Heart left ventricle (tissue), 16 donors: ENCODE data around the gene MAGEB10. TPM values are rescaled to one million over a fixed set of nuclear protein-coding genes. Genes with fewer than 3 reads are reported as not detected.

ENCODE experiments used
- ATAC-seq, 4 donors: fragments of 200-7000 bp; cut with Tn5 transposase; one replicate each; pipeline ENCODE4 v1.9.1; 2020 to 2022; ENCODE audit warnings: moderate library complexity in 4 of 4, mild to moderate bottlenecking in 3 of 4, moderate number of reproducible peaks in 1 of 4
- DNase-seq, 5 donors: peaks; one replicate each; pipeline ENCODE4 v3.0.0-alpha.2; 2020
- H3K27ac ChIP-seq, 12 donors: fragments of 200-600 bp; sonication (generic) in 4 of 12; one replicate each; pipeline versions ENCODE4 v1.5.0 to v1.8.0; 2016 to 2022; ENCODE audit warnings: mild to moderate bottlenecking in 2 of 12
- H3K27me3 ChIP-seq, 9 donors: fragments of 200-600 bp; sonication (generic) in 2 of 9; one replicate each; pipeline versions ENCODE4 v1.5.1 to v1.8.0; 2016 to 2022; ENCODE audit warnings: mild to moderate bottlenecking in 3 of 9
- H3K36me3 ChIP-seq, 9 donors: fragments of 200-600 bp; sonication (generic) in 2 of 9; one replicate each; pipeline versions ENCODE4 v1.5.0 to v1.8.0; 2018 to 2022; ENCODE audit warnings: mild to moderate bottlenecking in 2 of 9
- H3K4me1 ChIP-seq, 12 donors: fragments of 200-600 bp; sonication (generic) in 4 of 12; one replicate each; pipeline versions ENCODE4 v1.5.0 to v1.8.0; 2016 to 2022; ENCODE audit warnings: mild to moderate bottlenecking in 3 of 12
- H3K4me3 ChIP-seq, 12 donors: fragments of 200-600 bp; sonication (generic) in 4 of 12; one replicate each; pipeline versions ENCODE4 v1.5.0 to v1.8.0; 2017 to 2022; ENCODE audit warnings: mild to moderate bottlenecking in 9 of 12, moderate library complexity in 4 of 12
- H3K9me3 ChIP-seq, 12 donors: fragments of 200-600 bp; sonication (generic) in 4 of 12; one replicate each; pipeline versions ENCODE4 v1.5.0 to v1.8.0; 2016 to 2022; ENCODE audit warnings: mild to moderate bottlenecking in 1 of 12
- POLR2A ChIP-seq, 2 donors: fragments of 450-650 bp; IDR thresholded peaks; one replicate each; pipeline ENCODE4 v1.6.1; 2017; ENCODE audit warnings: antibody characterized with exemption in 2 of 2, mild to moderate bottlenecking in 2 of 2, moderate library complexity in 2 of 2
- WGBS, 4 donors: extraction: QIAGEN DNeasy Blood & Tissue Kit in 2 of 4; methylation state at CpG; one replicate each; pipeline versions ENCODE4 v1.1.5 to v1.1.7; 2013 to 2018; 5-methylcytosine and 5-hydroxymethylcytosine counted together
- intact Hi-C, 10 donors: fragments of 100-400 bp; cut with DNase I; formaldehyde crosslinking; loops; one replicate each; pipeline versions ENCODE4 v1.11.1 to v1.14.2; 2022
- polyA plus RNA-seq, 2 donors: library from polyadenylated mRNA; stranded (reverse); fragments of 200-250 nt; gene quantifications; one replicate each; pipeline ENCODE4 v1.2.3, GENCODE V29; 2013
- total RNA-seq, 9 donors: library from RNA; depleted of rRNA in 2 of 9; stranded (reverse); fragments of >200 nt in 2 of 9; fragmentation: NEBNext Ultra II Directional in 3 of 9; extraction: Animal tissue kit (Norgen Biotek cat#: 25700) in 3 of 9; gene quantifications; one replicate each; pipeline versions ENCODE4 v1.1.0 to v1.2.4, GENCODE V29; 2016 to 2023
- TF ChIP-seq, protein P1 (sequence below), 12 donors: fragments of 200-600 bp; sonication (generic) in 4 of 12; IDR thresholded peaks; one replicate each; pipeline versions ENCODE4 v1.5.0 to v1.8.0; 2018 to 2022; ENCODE audit warnings: antibody characterized with exemption in 12 of 12, mild to moderate bottlenecking in 5 of 12
- donor health status: ischemic (EF 13 %, LVEDD 7.1; RV severe dilation, severe dysfunction).
- donor health status: healthy with polysubstance abuse.
- donor health status: DM: no; HTN: yes; CAD: no.
- donor health status: DM: no; HTN: no; CAD: no.
- donor health status: ischemic (EF 25% LVEDD 6.9; RV normal size, moderate dysfunction).
- donor health status: ischemic (EF 25% LVEDD 5.7; RV mildly dilated, moderate dysfunction).
- donor health status: healthy.
- donor health status: DM: yes; HTN: yes; CAD: no.
- donor health status: ischemic (EF 35%, LVEDD 5.7; RV mildly dilated, moderate dysfunction).
- donor health status: nonischemic (EF 11% LVEDD 7.7; RV severe dilation, severe dysfunction).
- donor health status: DM: yes; HTN: yes; CAD: no.
- donor health status: PGD.
- donor health status: ischemic (EF 29% LVEDD 5.4; RV normal size, mild dysfunction).
- donor health status: nonischemic (EF 23%, LVEDD 6.1; RV moderate dilation, normal function).

Gene MAGEB10
- total and polyA plus RNA-seq, 11 donors = not detected

DNA sequence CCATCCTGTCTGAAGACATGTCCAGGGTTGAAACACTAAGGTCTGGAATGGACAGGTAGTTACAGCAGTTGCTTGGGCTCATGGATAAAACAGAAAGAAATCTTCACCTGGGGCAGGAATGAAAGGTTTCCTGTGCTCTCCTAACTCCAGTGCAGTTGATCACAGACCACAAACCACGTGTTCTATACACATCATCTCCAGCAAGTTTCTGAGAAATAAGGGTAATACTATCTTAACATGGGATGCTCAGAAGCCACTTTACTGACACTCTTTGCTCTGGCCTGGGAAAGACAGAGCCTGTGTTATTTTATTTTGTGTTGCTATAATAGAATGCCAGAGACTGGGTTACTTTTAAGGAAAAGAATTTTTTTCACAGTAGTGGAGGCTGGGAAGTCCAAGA, 16.0 kb downstream of the MAGEB10 start:
- Histone ChIP-seq H3K4me3 (no peak overlapping the region), H3K9me3 (no peaks in the 10 kb centered on the region), H3K27ac (no peak overlapping the region), H3K36me3 (no peaks in the 10 kb centered on the region), H3K27me3 (no peaks in the 10 kb centered on the region), H3K4me1 (no peaks in the 10 kb centered on the region)
- TF ChIP-seq, protein P1, sequence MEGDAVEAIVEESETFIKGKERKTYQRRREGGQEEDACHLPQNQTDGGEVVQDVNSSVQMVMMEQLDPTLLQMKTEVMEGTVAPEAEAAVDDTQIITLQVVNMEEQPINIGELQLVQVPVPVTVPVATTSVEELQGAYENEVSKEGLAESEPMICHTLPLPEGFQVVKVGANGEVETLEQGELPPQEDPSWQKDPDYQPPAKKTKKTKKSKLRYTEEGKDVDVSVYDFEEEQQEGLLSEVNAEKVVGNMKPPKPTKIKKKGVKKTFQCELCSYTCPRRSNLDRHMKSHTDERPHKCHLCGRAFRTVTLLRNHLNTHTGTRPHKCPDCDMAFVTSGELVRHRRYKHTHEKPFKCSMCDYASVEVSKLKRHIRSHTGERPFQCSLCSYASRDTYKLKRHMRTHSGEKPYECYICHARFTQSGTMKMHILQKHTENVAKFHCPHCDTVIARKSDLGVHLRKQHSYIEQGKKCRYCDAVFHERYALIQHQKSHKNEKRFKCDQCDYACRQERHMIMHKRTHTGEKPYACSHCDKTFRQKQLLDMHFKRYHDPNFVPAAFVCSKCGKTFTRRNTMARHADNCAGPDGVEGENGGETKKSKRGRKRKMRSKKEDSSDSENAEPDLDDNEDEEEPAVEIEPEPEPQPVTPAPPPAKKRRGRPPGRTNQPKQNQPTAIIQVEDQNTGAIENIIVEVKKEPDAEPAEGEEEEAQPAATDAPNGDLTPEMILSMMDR (IDR thresholded peaks at IDR 0.05) = no peak
- no peak for TF ChIP-seq POLR2A (IDR thresholded peaks at IDR 0.05)
- ATAC-seq (no peak), DNase-seq (no peak)
- intact Hi-C loops = no loop called here
- 38 to 71% (median 54%) methylated on average over 1 of the region's 1 CpG for WGBS, 4 donors

DNA sequence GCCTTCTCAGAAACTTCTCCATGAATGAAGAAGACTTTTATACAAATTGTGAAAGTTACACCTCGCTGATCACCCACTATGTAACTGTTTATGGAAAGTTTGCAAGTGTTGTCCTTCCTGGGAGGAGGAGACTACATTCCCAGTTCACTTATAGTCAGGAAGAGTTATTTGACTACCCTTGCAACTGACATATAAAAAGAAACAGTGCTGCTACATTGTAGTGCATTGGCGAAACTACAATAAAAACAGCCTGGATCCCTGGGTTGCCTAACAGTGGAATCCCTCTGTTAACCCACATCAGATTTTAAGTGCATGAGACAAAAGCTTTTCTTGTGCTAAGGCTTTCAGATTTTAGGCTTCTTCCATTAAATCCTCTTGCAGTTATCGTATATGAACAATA, 30.4 kb downstream of the MAGEB10 start:
- Histone ChIP-seq H3K27me3 (no peaks in the 10 kb centered on the region), H3K4me3 (no peak overlapping the region), H3K4me1 (no peaks in the 10 kb centered on the region), H3K27ac (no peak overlapping the region), H3K9me3 (no peaks in the 10 kb centered on the region), H3K36me3 (no peaks in the 10 kb centered on the region)
- ATAC-seq = no peak
- 66 to 80% (median 76%) methylated on average over 3 of the region's 3 CpGs for WGBS, 4 donors
- no peak for DNase-seq
- no peak for TF ChIP-seq POLR2A (IDR thresholded peaks at IDR 0.05)
- TF ChIP-seq, protein P1 (IDR thresholded peaks at IDR 0.05) = no peak
- intact Hi-C loops = no loop called here

DNA sequence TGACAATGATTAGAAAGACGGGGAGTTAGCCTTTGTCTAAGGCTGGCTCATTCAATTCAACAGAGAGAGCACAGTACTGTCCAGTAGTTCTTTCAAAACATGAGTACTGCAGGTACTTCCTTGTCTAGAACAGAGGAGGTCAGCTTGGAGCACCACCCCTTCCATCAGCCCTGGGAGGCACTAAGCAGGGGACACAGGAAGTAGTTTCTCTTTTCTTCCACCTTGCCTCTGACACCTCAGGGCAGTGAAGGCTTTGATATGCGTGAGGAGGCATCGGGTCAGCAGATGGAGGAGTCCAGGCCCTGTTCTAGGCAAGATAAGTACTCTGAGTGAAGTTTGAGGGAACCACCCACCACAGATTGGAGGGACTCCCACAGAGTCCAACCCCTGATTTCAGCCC, 33.1 kb downstream of the MAGEB10 start:
- Histone ChIP-seq H3K4me1 (no peaks in the 10 kb centered on the region), H3K27ac (no peak overlapping the region), H3K4me3 (no peak overlapping the region), H3K36me3 (no peaks in the 10 kb centered on the region), H3K27me3 (no peaks in the 10 kb centered on the region), H3K9me3 (no peaks in the 10 kb centered on the region)
- DNase-seq (no peak), ATAC-seq (no peak)
- 59 to 70% (median 63%) methylated on average over 3 of the region's 3 CpGs for WGBS, 4 donors
- TF ChIP-seq, protein P1 (IDR thresholded peaks at IDR 0.05) = no peak
- no peak for TF ChIP-seq POLR2A (IDR thresholded peaks at IDR 0.05)
- intact Hi-C loops = no loop called here

DNA sequence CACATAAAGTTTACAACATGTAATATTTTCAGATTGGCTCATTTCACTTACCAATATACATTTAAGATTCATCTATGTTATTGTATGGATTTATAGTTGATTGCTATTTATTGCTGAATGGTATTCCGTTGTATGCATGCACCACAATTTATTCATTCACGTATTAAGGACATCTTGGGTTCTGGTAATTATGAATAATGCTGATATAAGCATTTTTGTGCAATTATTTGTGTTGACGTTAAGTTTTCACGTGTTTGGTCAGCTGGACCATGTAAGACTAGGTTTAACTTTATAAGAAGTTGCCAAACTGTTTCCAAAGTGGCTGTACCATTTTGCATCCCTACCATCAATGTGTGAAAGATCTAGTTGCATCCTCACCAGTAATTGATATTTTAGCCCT, 35.1 kb downstream of the MAGEB10 start:
- 51 to 81% (median 69%) methylated on average over 4 of the region's 4 CpGs for WGBS, 4 donors
- TF ChIP-seq, protein P1 (IDR thresholded peaks at IDR 0.05) = no peak
- TF ChIP-seq POLR2A (IDR thresholded peaks at IDR 0.05) = no peak
- no peaks in the 10 kb centered on the region for H3K36me3 ChIP-seq
- ATAC-seq (no peak), DNase-seq (no peak)
- H3K9me3 ChIP-seq = no peaks in the 10 kb centered on the region
- H3K4me3 ChIP-seq = no peak overlapping the region
- intact Hi-C loops = no loop called here
- H3K27me3 ChIP-seq = no peaks in the 10 kb centered on the region
- no peaks in the 10 kb centered on the region for H3K4me1 ChIP-seq
- H3K27ac ChIP-seq = no peak overlapping the region
